ENCODE data around the gene CMTM6.
A peak's percentile ranks its signal among the peaks of the same experiment; 100 is the strongest.
"Not testable (repeated sequence)": the region's sequence is repeated elsewhere in the genome, so short reads cannot be mapped to it uniquely, and the experiment has no call there.

Gene CMTM6

GRCh38 chr3:32469151-32469874 lies 33.3 kb downstream of the CMTM6 start:
- Histone ChIP-seq H3K4ac (ENCODE audit: low read depth in 1 of 2, low read length in 2 of 2) (no peak overlapping the region), H3K27me3 (ENCODE audit: control insufficient read depth in 1 of 2, insufficient read depth in 1 of 2, low read length in 2 of 2) (no peaks in the 10 kb centered on the region), H3K4me2 (ENCODE audit: low read length, poor library complexity, severe bottlenecking) (no peak overlapping the region), H4K8ac (ENCODE audit: low read length) (no peak overlapping the region), H2AK5ac (ENCODE audit: low read length, severe bottlenecking) (peak overlapping the region; percentile 63), H4K91ac (ENCODE audit: low read length) (no peak overlapping the region), H3K27ac (ENCODE audit: low read length, poor library complexity, severe bottlenecking) (peak overlapping the region; percentile 69), H3K18ac (ENCODE audit: low read depth in 1 of 2, low read length in 2 of 2) (no peak overlapping the region), H2BK5ac (ENCODE audit: low read depth, low read length, poor library complexity, severe bottlenecking) (no peak overlapping the region), H3K9ac (ENCODE audit: low read length) (no peak overlapping the region), H3K14ac (ENCODE audit: low read length in 2 of 2) (no peak overlapping the region), H2BK120ac (ENCODE audit: low read depth, low read length) (no peak overlapping the region), H3K23ac (ENCODE audit: low read length in 2 of 2) (no peak overlapping the region), H3K9me3 (ENCODE audit: control insufficient read depth, low read length) (no peaks in the 10 kb centered on the region), H3K79me1 (replicated peaks; ENCODE audit: low read length, poor library complexity, severe bottlenecking) (peaks cover 17% of the 10 kb centered on the region), H3K4me1 (ENCODE audit: control insufficient read depth, insufficient read depth, low read depth, low read length) (peaks cover 14% of the 10 kb centered on the region), H3K36me3 (ENCODE audit: control insufficient read depth in 1 of 2, insufficient read depth in 2 of 2, low read depth in 1 of 2, low read length in 2 of 2) (peaks cover 7 to 11% of the 10 kb centered on the region in 2 experiments), H2BK12ac (ENCODE audit: low read length in 2 of 2) (no peak overlapping the region), H3K4me3 (ENCODE audit: insufficient read depth in 1 of 2, low read depth in 1 of 2, low read length in 2 of 2) (no peak overlapping the region), H2AFZ (ENCODE audit: low read depth, low read length) (no peak overlapping the region), H2BK15ac (ENCODE audit: low read depth, poor library complexity, severe bottlenecking) (no peak overlapping the region)
- no peak for DNase-seq
- 84% methylated on average over 6 of the region's 7 CpGs for WGBS

GRCh38 chr3:32467333-32468070 lies 35.1 kb downstream of the CMTM6 start:
- Histone ChIP-seq H3K9me3 (ENCODE audit: control insufficient read depth, low read length) (no peaks in the 10 kb centered on the region), H3K27ac (ENCODE audit: low read length, poor library complexity, severe bottlenecking) (no peak overlapping the region), H3K23ac (ENCODE audit: low read length in 2 of 2) (no peak overlapping the region), H3K36me3 (ENCODE audit: control insufficient read depth in 1 of 2, insufficient read depth in 2 of 2, low read depth in 1 of 2, low read length in 2 of 2) (peaks cover 4 to 11% of the 10 kb centered on the region in 2 experiments), H3K79me1 (replicated peaks; ENCODE audit: low read length, poor library complexity, severe bottlenecking) (peaks cover 11% of the 10 kb centered on the region), H3K9ac (ENCODE audit: low read length) (no peak overlapping the region), H3K18ac (ENCODE audit: low read depth in 1 of 2, low read length in 2 of 2) (no peak overlapping the region), H2BK5ac (ENCODE audit: low read depth, low read length, poor library complexity, severe bottlenecking) (no peak overlapping the region), H4K8ac (ENCODE audit: low read length) (no peak overlapping the region), H2AFZ (ENCODE audit: low read depth, low read length) (no peak overlapping the region), H2AK5ac (ENCODE audit: low read length, severe bottlenecking) (no peak overlapping the region), H2BK15ac (ENCODE audit: low read depth, poor library complexity, severe bottlenecking) (no peak overlapping the region), H2BK12ac (ENCODE audit: low read length in 2 of 2) (no peak overlapping the region), H3K4me1 (ENCODE audit: control insufficient read depth, insufficient read depth, low read depth, low read length) (peaks cover 14% of the 10 kb centered on the region), H3K4ac (ENCODE audit: low read depth in 1 of 2, low read length in 2 of 2) (no peak overlapping the region), H4K91ac (ENCODE audit: low read length) (no peak overlapping the region), H2BK120ac (ENCODE audit: low read depth, low read length) (no peak overlapping the region), H3K14ac (ENCODE audit: low read length in 2 of 2) (no peak overlapping the region), H3K4me2 (ENCODE audit: low read length, poor library complexity, severe bottlenecking) (peak overlapping the region; percentile 20), H3K4me3 (ENCODE audit: insufficient read depth in 1 of 2, low read depth in 1 of 2, low read length in 2 of 2) (peak overlapping the region in 1 of 2 experiments; percentile 49), H3K27me3 (ENCODE audit: control insufficient read depth in 1 of 2, insufficient read depth in 1 of 2, low read length in 2 of 2) (no peaks in the 10 kb centered on the region)
- peak; percentile 52 for DNase-seq
- WGBS, result 49% methylated on average over 38 of the region's 41 CpGs

DNA sequence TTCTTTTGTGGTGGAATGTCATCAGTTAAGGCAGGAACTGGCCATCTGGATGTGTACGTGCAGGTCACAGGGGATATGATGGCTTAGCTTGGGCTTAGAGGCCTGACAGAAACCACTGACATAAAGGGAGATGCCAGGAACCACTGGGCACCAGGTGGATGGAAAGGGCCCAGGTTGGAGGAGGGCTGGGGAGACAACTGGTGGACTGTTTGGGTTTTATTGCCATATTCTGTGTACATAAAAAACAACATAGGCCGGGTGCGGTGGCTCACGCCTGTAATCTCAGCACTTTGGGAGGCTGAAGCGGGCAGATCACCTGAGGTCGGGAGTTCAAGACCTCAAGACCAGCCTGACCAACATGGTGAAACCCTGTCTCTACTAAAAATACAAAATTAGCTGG lies 35.8 kb downstream of the CMTM6 start:
- not testable (repeated sequence) for H2BK5ac ChIP-seq (ENCODE audit: low read depth, low read length, poor library complexity, severe bottlenecking); H2AFZ ChIP-seq (ENCODE audit: low read depth, low read length); H3K4ac ChIP-seq (ENCODE audit: low read depth in 1 of 2, low read length in 2 of 2); DNase-seq; H3K4me2 ChIP-seq (ENCODE audit: low read length, poor library complexity, severe bottlenecking); H3K18ac ChIP-seq (ENCODE audit: low read depth in 1 of 2, low read length in 2 of 2); H3K14ac ChIP-seq (ENCODE audit: low read length in 2 of 2); H2BK120ac ChIP-seq (ENCODE audit: low read depth, low read length); H3K4me3 ChIP-seq (ENCODE audit: insufficient read depth in 1 of 2, low read depth in 1 of 2, low read length in 2 of 2); H3K27ac ChIP-seq (ENCODE audit: low read length, poor library complexity, severe bottlenecking); H3K23ac ChIP-seq (ENCODE audit: low read length in 2 of 2); H2AK5ac ChIP-seq (ENCODE audit: low read length, severe bottlenecking); H3K9ac ChIP-seq (ENCODE audit: low read length); H2BK15ac ChIP-seq (ENCODE audit: low read depth, poor library complexity, severe bottlenecking); H4K91ac ChIP-seq (ENCODE audit: low read length); H3K27me3 ChIP-seq (ENCODE audit: control insufficient read depth in 1 of 2, insufficient read depth in 1 of 2, low read length in 2 of 2); H3K36me3 ChIP-seq (ENCODE audit: control insufficient read depth in 1 of 2, insufficient read depth in 2 of 2, low read depth in 1 of 2, low read length in 2 of 2); H2BK12ac ChIP-seq (ENCODE audit: low read length in 2 of 2); H3K9me3 ChIP-seq (ENCODE audit: control insufficient read depth, low read length); H4K8ac ChIP-seq (ENCODE audit: low read length)
- peaks cover 11% of the 10 kb centered on the region for H3K79me1 ChIP-seq (replicated peaks; ENCODE audit: low read length, poor library complexity, severe bottlenecking)
- WGBS, result 97% methylated on average over 6 of the region's 6 CpGs
- peaks cover 14% of the 10 kb centered on the region for H3K4me1 ChIP-seq (ENCODE audit: control insufficient read depth, insufficient read depth, low read depth, low read length)

GRCh38 chr3:32464726-32465125 lies 37.9 kb downstream of the CMTM6 start:
- not testable (repeated sequence) for H2BK12ac ChIP-seq (ENCODE audit: low read length in 2 of 2); H3K9ac ChIP-seq (ENCODE audit: low read length); H4K91ac ChIP-seq (ENCODE audit: low read length); H2BK120ac ChIP-seq (ENCODE audit: low read depth, low read length); H2AFZ ChIP-seq (ENCODE audit: low read depth, low read length); H3K9me3 ChIP-seq (ENCODE audit: control insufficient read depth, low read length); H3K4ac ChIP-seq (ENCODE audit: low read depth in 1 of 2, low read length in 2 of 2); H3K4me2 ChIP-seq (ENCODE audit: low read length, poor library complexity, severe bottlenecking); H3K79me1 ChIP-seq (replicated peaks; ENCODE audit: low read length, poor library complexity, severe bottlenecking); H2BK15ac ChIP-seq (ENCODE audit: low read depth, poor library complexity, severe bottlenecking); H2AK5ac ChIP-seq (ENCODE audit: low read length, severe bottlenecking); DNase-seq; H3K23ac ChIP-seq (ENCODE audit: low read length in 2 of 2); H3K4me3 ChIP-seq (ENCODE audit: insufficient read depth in 1 of 2, low read depth in 1 of 2, low read length in 2 of 2); H3K27me3 ChIP-seq (ENCODE audit: control insufficient read depth in 1 of 2, insufficient read depth in 1 of 2, low read length in 2 of 2); H4K8ac ChIP-seq (ENCODE audit: low read length); H2BK5ac ChIP-seq (ENCODE audit: low read depth, low read length, poor library complexity, severe bottlenecking); H3K14ac ChIP-seq (ENCODE audit: low read length in 2 of 2); H3K27ac ChIP-seq (ENCODE audit: low read length, poor library complexity, severe bottlenecking); H3K18ac ChIP-seq (ENCODE audit: low read depth in 1 of 2, low read length in 2 of 2)
- WGBS, result 94% methylated on average over 6 of the region's 7 CpGs
- H3K36me3 ChIP-seq (ENCODE audit: control insufficient read depth in 1 of 2, insufficient read depth in 2 of 2, low read depth in 1 of 2, low read length in 2 of 2), result peaks cover 0 to 16% of the 10 kb centered on the region in 2 experiments
- peaks cover 19% of the 10 kb centered on the region for H3K4me1 ChIP-seq (ENCODE audit: control insufficient read depth, insufficient read depth, low read depth, low read length)
